NCI-H2227 (cell line): ENCODE measurements around the gene NOP56.

Experiments
- DNase-seq: peaks from one replicate; lab custom pipeline; 2025; ENCODE audit not compliant: unreplicated experiment; lab: John Stamatoyannopoulos, UW

NOP56 gene

GRCh38 chr20:2640899-2641298, 11.5 kb upstream of the NOP56 start:
- no peak for DNase-seq

- no peak for DNase-seq
Observed at GRCh38 chr20:2643708-2644107, 8.7 kb upstream of the NOP56 start.

- peak; percentile 75 for DNase-seq
Observed at GRCh38 chr20:2652724-2653555, 508 bp downstream of the NOP56 start.

GRCh38 chr20:2653556-2654383, 1.3 kb downstream of the NOP56 start:
- no peak for DNase-seq

- DNase-seq: no peak
Observed at GRCh38 chr20:2654384-2654822, 2.0 kb downstream of the NOP56 start.

- no peak for DNase-seq
Observed at GRCh38 chr20:2654831-2655230, 2.4 kb downstream of the NOP56 start.

GRCh38 chr20:2655331-2656116, 3.1 kb downstream of the NOP56 start:
- no peak for DNase-seq

GRCh38 chr20:2656471-2657117, 4.2 kb downstream of the NOP56 start:
- no peak for DNase-seq

GRCh38 chr20:2657241-2657640, 4.8 kb downstream of the NOP56 start:
- no peak for DNase-seq

GRCh38 chr20:2657674-2658073, 5.2 kb downstream of the NOP56 start:
- no peak for DNase-seq

GRCh38 chr20:2658414-2659354, 6.3 kb downstream of the NOP56 start:
- DNase-seq: no peak

GRCh38 chr20:2659547-2659946, 7.1 kb downstream of the NOP56 start:
- no peak for DNase-seq

GRCh38 chr20:2663364-2663886, 11.0 kb downstream of the NOP56 start:
- DNase-seq: no peak

- DNase-seq: peak; percentile 95
Observed at GRCh38 chr20:2663887-2664719, 11.7 kb downstream of the NOP56 start, which contains the start of gene IDH3B. IDH3B (minus strand) TSS chr20:2664216; CDS start chr20:2664188, 28 bp downstream.

GRCh38 chr20:2671977-2672376, 19.5 kb downstream of the NOP56 start:
- DNase-seq: no peak

GRCh38 chr20:2672446-2672845, 20.0 kb downstream of the NOP56 start:
- no peak for DNase-seq

GRCh38 chr20:2673453-2673852, 21.0 kb downstream of the NOP56 start:
- DNase-seq: no peak

GRCh38 chr20:2680046-2680445, 27.6 kb downstream of the NOP56 start:
- DNase-seq: no peak
